CD4-positive, alpha-beta T cell treated with Interleukin-17A for 4 hours (primary cell): Measurements from ENCODE around the gene PGGHG.
A peak's percentile ranks its signal among the peaks of the same experiment; 100 is the strongest.

Experiments
- DNase-seq: peaks from one replicate; pipeline ENCODE4 v3.0.0-alpha.2; 2020; ENCODE audit warnings: mixed read lengths

Gene PGGHG

DNA sequence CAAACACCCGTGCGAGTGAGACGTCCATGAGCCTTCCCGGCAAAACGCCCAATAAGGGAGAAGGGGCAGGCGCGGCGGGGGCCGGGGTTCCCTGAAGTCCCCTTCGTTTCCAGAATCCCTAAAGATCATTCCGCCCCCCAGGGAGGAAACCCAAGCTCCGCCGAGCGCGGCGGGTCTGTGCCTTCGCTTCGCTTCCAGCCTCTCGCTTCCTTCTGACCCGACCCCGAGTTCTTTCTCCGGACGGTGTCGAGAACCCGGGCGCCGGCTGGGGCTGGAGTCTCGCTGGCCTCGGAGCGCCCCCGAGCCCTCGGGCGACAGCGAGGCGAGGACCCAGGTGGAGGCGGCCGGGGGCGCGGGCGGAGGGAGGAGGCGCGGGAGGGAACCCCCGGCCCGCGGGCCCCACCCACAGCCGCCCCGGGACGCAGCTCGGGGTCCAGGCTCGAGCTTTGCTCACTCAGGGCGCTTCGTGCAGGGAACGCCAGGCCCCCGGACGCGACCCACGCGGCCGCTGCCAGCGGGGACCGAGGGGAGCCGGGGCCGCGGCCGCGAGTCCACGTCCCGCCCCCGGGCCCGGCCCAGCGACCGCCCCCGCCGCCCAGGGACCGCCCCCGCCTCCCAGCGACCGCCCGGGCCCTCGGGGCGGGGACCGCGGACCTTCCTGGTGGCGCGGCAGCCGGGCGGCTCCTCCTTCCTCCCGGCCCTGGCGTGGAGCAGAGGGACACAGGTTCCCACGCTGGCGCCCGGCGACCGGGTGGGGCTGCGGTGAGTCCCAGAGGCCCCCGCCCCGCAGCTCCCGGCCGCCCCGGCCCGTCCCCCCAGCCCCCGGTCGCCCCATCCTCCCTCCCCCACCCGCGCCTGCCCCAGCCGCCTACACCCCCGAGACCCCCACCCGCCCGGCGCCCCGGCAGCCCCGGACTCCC is at the start of gene PGGHG:
Gene PGGHG, plus strand, starts transcription at position 649 of the 920 bp plus-strand sequence. CDS start 691 bp downstream, outside the sequence.
- peak; percentile 78 for DNase-seq

DNA sequence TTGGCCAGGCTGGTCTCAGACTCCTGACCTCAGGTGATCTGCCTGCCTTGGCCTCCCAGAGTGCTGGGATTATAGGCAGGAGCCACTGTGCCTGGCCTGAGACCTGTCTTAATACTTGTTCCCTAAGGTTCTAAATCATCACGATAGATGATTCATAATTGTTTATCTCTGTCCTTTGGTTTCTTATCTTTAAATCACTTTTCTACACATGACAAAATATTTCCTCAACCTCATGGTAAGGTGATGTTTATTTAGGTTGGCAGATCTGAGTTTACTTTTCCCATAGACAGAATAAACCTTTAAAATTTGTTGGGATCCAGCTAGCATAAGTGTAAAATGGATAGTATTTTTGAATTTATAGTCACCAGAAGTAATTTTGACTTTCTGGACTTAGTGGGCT is 48.6 kb upstream of the PGGHG start:
- no peak for DNase-seq

DNA sequence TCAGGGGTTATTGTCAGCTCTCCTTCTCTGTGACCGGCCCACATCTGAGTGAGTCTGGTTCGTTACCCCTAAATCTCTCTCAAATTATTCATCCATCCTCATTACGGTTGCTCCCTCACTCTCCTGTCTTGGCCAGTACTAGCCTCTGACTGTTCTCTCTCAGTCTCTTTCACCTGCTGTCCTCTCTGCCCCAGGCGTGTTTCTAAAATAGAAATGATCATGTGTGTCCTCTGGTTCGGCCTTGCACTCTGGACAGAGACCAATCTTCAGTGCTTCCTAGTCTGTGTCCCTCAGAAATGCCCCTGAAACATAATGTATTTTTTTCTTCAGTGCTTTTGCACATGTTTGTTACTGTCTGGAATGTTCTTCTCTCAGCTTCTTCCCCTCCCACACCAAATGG is 47.3 kb upstream of the PGGHG start:
- DNase-seq, result no peak

DNA sequence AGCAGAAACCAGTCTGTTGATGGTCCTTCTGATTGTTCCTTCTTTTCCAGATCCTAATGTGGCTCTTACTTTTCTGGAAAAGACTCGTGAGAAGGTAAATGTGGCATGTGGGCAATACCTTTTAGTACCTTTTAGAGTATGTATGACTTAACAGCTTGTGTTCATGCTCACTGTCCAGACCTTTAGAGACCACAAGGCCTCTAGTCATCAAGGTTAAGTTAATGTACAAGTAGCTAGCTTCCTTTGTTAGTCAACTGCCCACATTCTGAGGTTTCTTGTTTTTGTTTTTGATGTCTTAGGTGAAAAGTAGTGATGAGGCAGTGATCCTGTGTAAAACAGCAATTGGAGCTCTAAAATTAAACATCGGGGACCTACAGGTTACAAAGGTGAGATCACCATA is 44.5 kb upstream of the PGGHG start:
- DNase-seq, result no peak

DNA sequence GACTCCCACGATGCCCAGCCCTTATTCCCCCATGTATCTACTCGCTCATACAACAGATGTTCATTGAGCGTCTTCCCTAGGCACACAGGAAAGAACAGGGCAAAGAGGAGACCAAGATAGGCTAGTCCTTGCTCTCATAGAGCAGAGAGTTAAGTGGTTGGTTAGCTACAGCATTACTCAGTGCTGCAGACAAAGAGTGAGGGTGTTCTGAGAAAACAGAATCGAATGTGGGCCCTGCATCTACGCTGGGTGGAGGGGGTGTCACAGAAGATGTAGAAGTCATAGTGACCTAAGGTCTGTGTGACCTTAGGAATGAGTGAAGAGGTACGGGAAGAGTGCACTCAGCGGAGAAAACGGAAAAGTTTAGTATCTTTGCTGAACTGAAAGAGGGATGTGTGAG is 39.9 kb upstream of the PGGHG start:
- DNase-seq, result no peak

DNA sequence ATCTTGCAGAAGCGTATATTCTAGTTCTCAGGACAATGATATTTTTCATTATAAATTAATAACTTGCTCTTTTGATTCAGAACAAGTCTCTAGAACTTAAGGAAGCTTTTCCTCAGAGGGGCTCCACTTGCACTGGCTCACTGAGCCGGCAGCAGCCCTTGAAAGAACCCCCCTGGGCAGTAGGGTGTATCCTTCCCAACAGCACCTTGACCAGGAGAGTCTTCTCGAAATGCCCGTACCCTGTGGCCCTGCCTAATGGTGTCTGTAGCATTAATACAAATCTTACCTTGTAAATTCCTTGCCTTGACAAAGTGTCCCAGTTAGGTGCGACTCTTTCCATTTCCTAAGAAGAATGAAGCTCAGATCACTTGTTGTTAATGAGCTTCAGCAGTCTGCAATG is 38.7 kb upstream of the PGGHG start:
- no peak for DNase-seq

DNA sequence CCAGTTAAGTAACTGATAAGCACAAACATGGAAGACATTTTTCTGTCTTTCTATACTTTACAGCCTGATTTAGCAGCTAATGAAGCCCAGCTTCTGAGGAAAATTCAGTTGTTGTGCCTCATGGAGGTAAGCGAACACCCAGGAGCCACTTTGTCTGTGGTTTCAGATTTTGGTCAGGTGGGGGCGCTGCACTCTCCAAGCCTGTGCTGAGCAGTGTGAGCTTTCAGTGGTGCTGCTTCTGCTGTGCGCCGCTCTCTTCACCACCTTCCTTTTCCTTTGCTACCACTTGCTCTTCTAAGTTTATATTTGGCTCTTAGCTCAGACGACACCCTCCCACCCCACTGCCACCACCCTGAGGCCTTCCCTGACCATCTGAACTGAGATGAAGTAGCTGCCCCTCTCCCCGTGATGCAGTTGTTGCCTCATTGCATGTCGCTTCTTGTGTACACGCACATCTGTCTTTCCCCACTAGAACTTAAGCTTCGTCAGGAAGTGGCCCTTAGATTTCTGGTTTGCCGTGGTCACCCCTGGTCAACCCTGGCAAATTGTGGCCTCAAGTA is 38.1 kb upstream of the PGGHG start:
- peak; percentile 85 for DNase-seq

DNA sequence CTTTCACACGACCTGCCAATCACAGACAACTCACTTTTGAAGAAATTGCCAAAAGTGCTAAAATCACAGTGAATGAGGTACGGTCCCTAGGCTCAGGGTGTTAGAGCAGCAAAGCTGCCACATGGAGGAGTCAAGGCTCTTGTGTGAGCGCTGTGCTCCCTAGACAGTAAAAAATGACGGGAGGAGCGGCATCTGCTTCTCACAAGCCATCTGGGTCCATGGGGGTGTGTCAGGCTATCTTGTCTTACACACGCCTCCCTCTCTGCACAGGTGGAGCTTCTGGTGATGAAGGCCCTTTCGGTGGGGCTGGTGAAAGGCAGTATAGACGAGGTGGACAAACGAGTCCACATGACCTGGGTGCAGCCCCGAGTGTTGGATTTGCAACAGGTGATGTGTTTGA is 37.4 kb upstream of the PGGHG start:
- DNase-seq, result no peak

DNA sequence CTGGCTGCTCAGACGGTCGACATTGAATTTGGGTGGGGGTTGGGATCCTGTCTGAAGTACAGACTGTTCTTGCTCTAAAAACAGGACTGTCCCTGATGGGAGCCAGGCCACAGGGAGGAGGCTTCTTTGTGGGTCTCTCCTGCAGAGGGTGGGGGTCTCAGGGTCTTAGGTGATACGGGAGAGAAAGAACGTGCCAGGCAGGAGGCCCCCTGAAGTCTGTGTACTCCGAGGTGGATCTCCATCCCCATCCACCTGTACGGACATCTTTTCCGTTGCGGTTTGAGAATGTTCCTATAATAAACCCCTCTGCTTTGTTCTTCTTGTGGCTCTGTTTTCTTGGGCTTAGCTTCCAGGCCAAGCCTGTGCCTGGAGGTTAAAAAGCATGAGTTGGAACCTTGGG is 36.3 kb upstream of the PGGHG start:
- no peak for DNase-seq

DNA sequence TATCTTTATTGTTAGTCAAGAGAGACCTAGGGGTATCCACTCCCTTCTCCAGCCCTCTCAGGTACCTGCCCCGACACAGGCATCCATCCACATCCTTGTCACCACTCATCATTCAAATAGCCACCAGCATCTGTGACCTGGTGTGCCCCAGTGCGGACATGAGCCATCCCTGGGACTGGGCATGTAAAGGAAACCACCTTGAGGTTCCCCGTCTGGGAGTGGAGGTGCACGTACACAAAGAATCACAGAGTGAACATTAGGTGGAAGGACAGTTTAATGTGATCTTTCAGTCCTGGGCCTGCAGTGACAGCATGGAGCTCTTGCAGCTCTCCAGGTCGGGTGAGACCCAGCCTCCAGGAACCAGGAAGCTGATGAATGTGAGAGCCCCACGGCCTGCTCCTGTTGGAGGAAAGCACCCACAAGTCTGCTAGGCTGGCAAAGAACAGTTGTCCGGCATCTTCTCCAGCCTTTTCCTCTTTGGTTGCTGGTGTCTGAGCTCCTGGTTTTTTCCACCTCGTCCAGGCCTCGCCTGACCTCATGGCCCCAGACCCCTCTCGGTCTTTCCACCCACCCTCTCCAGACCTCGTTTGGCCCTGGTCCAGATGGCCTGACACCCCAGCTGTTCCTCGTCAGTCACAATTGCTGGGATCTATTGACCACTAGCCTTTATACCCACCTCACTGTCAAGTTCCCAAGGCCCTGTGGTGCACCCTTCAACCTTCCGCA is 35.6 kb upstream of the PGGHG start:
- no peak for DNase-seq

DNA sequence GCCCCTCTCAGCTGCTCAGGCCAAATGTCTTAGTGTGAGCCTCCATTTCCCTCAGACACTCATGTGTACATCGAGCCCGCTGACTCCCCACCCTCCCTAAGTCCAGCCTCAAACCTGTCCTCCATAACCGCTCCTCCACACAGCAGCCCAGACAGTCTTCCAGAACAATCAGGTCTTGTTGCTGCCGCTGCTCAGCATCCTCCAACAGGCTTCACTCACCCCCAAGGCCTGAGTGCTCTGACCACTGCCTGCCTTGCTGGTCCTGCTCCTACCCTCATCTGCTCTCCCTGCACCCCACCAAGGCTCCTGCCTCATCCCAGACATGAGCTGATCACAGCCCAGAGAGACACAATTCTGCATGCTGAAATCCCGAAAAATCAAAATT is 35.0 kb upstream of the PGGHG start:
- no peak for DNase-seq

DNA sequence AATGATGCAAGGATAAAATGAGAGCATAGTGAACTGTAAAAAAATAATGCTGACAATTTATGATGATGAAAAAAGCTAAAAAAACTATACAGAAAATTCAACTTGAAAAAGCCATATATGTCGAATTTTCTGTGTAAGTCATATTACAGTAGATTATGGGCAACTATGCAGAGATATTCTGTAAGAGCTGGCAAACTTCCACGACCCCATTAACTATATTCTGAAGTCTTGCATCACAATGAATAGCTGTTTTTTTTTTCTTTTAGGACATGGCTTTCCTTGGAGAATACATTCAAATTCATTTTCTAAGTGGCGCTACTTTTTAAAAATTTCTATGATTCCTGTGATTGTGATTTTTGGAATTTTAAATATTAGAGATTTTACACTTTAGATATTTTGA is 33.8 kb upstream of the PGGHG start:
- no peak for DNase-seq

DNA sequence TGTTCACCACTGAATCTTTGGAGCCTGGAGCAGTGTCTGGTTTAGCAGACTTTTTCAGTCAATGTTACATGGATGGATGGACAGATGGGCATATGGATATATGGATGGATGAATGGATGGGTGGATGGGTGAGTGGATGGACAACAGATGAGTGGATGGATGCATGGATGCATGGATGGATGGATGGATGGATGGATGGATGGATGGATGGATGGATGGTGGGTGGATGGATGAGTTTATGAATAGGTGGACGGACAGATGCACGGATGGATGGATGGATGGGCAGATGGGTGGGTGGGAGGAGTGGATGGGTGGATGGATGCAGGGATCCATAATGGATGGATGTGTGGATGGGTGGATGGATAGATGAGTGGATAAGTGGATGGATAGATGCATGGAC is 33.1 kb upstream of the PGGHG start:
- no peak for DNase-seq

DNA sequence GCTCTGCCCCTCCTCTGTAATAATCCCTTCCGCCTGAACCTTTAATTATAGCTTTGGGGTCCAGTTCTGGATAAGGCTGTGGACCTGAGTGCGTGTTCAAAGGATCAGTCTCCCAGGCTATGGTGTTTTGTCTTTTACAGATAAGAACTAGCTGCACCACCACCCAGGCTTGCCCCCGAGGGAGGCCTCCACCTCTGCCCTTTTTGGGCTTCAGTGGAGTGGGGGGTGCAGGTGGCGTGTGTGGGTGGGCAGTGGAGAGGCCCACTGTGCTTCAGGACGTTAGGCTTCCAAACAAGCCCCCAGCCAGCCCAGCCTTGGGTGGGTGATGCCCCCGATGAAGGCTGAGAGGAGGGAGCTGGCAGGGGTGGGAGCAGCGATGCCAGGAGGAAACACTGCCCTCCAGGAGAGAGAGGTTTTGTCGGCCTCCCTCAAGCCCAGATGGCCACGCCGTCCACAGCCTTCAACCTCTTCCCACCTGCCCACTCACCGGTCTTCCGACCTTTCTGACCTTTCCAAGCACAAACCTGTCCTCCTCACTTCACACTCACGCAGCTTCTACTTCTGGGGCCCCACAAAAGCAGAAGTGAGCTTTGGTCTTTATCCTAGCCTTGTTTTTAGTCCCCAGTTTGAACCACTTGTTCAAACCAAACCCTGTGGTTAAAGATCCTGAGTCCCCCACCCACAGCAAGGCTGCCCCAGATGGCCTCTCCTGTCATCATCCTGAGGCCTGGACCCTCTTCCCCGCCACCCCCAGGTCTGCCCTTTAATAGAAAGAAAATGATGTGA is 31.8 kb upstream of the PGGHG start:
- DNase-seq, result no peak

DNA sequence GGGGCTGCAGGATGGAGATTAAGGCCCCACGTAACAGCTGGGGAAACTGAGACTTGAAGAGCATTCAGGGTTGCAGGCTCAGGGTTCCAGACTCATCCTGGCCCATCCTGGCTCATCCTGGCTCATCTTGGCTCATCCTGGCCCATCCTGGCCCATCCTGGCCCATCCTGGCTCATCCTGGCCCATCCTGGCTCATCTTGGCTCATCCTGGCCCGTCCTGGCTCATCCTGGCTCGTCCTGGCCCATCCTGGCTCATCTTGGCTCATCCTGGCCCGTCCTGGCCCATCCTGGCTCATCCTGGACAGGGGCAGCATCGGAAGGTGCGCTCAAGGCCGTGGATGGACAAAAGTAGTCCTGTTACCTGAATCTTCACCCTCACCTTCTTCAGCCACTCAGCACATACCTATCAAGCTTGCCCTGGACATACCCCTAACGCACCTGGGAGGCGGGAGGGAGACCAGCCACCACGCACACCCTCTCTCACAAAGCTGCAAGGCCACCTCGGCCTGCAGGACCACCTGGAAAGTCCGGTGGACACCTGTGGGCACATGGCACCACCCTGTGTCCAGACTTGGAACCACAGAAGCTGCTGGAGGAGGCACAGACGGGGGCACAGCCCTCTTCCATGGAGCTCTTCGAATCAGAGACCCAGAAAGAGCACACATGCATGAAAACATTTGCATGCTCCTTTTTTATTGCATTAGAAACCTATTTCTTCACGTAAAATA is 31.0 kb upstream of the PGGHG start:
- DNase-seq, result no peak

DNA sequence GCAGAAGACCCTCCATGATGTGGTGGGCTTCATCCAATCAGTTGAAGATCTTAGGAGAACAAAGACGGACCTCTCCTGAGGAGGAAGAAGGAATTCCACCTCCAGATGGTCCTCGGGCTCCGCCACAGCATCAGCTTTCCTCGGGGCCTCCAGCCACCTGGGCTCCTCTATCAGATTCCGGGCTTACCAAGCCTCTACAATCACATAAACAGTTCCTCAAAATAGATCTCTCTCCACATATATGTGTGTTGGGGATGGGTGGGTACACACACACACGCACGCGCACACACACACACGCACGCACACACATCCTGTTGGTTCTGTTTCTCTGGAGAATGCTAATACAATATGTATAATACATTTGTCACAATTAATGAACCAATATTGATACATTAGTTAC is 29.5 kb upstream of the PGGHG start:
- no peak for DNase-seq

DNA sequence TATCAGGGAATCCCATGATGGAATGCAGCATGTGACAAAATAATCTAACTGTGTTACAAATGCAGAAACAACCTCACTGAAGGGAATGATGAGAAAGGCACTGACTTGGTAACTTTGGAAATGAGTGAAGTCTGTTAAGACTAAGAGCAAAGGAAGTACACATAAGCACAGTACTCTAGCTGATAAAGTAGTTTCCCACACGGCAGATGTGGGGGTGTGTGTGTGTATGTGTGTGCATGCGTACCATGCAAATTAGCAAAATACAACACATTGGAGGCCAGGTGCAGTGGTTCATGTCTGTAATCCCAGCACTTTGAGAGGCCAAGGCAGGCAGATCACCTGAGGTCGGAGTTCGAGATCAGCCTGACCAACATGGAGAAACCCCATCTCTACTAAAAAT is 27.3 kb upstream of the PGGHG start:
- DNase-seq, result no peak

DNA sequence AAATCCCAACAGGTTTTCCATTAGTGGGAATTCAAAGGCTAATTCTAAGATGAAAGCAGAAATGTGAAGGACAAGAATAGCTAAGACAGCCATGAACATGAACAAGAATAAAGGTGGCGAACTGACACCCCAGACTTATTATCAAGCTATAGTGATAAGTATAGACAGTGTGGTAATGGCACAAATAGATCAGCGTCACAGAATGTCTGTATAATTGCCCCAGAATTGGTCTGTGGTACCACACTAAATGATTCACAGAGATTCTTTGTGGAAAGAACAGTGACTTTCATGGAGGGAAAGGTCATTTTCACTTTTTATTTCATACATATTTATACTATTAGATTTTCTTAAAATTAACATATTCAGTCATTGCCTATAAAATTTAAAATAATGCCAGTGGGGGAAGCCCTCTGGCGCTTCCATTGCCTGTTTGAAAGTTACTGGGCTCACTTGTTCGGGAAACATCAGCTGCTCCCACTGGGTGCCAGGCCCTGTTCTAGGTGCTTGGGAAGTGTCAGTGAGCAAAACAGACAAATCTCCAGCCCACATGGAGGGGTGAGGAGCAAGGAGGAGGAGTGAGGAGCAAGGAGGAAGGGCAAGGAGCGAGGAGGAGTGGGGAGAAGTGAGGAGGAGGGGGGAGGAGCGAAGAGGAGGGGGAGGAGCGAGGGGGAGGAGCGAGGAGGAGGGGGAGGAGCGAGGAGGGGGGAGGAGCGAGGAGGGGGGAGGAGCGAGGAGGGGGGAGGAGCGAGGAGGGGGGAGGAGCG is 22.1 kb upstream of the PGGHG start:
- DNase-seq, result no peak

DNA sequence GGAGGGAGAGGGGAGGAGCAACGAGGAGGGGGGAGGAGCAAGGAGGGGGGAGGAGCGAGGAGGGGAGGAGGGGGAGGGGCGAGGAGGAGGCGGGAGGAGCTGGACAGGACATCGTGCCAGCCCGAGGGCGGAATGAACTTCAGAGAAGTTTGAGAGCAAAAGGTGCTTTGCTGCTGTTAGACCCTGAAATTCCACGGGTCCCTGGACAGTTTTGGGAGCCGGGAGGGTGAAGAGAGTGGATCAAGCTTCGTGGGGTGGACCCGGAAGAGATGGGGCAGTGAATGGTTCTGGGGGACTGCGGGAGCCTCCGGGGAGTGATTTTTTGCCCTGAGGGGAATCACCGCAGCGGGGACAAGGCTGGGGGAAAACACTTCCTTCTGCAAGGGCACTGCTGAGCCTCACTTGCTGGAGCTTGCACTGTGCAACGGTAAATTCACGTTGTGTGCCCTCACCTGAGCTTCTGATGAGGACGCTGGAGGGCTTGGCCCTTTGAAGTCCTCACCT is 21.4 kb upstream of the PGGHG start:
- peak; percentile 69 for DNase-seq

DNA sequence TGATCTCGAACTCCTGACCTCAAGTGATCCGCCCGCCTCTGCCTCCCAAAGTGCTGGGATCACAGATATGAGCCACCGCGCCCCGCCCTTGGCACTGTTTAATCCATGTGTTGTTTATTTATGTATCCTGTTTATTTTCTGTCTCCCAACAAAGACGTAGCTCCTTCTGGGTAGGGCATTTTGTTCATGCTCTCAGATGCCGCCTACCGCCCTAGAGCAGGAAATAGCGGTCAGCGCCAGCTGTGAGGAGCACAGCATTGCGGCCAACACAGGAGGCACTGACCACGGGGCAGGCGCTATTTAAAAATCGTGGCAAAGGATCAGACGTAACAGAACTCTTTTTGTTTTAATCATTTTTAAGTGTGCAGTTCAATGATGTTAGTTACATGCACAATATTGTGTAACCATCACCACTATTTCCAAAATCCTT is 20.2 kb upstream of the PGGHG start:
- peak; percentile 49 for DNase-seq

DNA sequence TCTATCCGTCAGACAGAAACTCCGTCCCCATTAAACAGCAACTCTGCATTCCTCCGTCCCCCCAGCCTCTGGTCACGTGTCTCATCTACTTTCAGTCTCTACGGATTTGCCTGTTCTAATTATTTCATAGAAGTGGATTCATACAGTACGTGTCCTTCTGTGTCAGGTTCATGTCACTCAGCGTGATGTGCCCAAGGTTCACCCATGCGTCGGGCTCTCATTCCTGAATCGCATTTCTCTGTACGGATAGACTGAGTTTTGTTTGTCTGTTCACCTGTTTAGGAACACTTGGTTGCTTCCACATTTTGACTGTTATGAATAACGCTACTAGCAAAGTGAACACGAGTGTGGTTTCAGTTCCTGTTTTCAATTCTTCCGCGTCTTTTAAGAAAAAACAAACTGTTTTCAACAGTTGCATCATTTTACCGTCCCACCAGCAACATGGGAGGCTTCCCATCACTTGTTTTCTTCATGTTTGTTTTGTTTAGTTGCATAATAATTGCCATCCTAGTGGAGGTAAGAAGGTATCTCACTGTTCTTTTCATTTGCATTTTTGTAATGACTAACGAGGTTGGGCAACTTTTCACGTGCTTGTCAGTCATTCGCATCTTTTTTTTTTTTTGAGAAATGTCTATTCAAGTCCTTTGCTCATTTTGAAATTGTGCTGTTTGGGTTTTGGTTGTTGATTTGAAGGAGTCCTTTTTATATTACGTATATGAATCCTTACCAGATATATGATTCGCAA is 19.6 kb upstream of the PGGHG start:
- DNase-seq, result peak; percentile 58
